VCaP (cell line): ENCODE data around the gene MGAT2.
"Not testable (repeated sequence)": the region's sequence is repeated elsewhere in the genome, so short reads cannot be mapped to it uniquely, and the experiment has no call there.

ENCODE experiments used
- H3K27ac ChIP-seq: fragments of 450-650 bp; 2 replicates; pipeline ENCODE4 v1.5.1; 2017
- CTCF ChIP-seq: fragments of 450-650 bp; conservative IDR thresholded peaks from 2 replicates; pipeline ENCODE4 v1.5.1; 2017; ENCODE audit warnings: mild to moderate bottlenecking, moderate library complexity

Gene MGAT2

DNA sequence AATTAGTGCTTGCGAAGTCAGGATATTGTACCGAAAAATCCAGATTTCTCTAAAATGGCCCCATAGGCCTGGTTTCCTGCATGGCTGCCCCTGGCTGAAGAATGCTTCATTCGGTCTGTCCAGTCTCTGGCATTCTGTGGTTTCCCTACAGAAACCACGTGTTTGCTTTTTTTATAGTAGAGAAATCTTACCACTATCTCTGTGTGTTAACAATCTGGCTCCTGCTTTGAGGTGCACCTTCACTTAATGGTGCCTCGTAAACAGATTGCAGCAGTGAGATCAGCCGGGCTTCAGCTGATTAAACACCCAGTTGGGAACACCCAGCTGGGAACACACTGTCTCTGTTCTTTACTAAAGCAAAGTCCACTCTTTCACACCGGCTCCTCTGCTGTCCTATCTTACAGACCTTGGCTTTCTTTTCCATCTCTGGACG lies 21.1 kb downstream of the MGAT2 start:
- no peak for TF ChIP-seq CTCF
- peak overlapping the region; percentile 78 for H3K27ac ChIP-seq

- H3K27ac ChIP-seq, result peak overlapping the region; percentile 78
Measured at GRCh38 chr14:49642163-49642562, 21.6 kb downstream of the MGAT2 start.

DNA sequence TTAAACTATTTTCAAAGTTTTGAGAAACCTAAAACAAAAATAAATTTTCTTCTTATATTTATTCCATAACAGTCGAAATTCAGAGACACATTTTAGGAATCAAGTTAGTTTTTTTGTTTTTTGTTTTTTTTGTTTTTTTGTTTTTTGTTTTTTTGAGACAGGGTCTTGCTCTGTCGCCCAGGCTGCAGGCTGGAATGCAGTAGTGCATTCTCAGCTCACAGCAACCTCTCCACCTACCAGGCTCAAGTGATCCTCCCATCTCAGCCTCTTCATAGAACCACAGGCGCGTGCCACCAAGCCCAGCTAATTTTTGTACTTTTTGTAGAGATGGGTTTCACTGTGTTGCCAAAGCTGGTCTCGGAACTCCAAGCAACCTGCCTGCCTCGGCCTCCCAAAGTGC lies 32.9 kb downstream of the MGAT2 start:
- TF ChIP-seq CTCF, result no peak
- no peak overlapping the region for H3K27ac ChIP-seq

More at GRCh38 chr14:49642163-49642562, 21.6 kb downstream of the MGAT2 start:
- TF ChIP-seq CTCF, result no peak

GRCh38 chr14:49654511-49654910 lies 33.9 kb downstream of the MGAT2 start:
- no peak for TF ChIP-seq CTCF
- no peak overlapping the region for H3K27ac ChIP-seq

- H3K27ac ChIP-seq, result not testable (repeated sequence)
Measured at GRCh38 chr14:49657500-49657899, 36.9 kb downstream of the MGAT2 start.

GRCh38 chr14:49659526-49660455 lies 39.2 kb downstream of the MGAT2 start:
- no peak overlapping the region for H3K27ac ChIP-seq
- TF ChIP-seq CTCF, result no peak

DNA sequence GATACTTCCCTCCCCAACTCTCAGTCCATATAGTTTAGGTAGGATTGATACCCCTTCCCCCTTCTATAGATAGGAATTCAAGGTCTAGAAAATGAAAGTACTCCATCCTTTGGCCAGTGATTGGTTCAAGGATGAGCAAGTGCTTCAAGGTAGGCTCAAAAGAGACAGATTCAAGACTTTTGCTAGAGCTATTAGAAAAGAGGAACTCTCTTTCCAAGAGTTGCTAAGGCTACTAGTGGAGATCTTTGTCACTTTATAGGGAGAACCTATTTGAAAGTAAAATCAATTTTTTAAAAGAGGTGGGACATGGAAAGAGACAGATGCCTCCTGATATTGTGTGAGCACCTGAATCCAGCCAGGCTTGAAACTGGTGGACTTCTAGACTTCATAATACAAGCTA lies 49.9 kb downstream of the MGAT2 start:
- TF ChIP-seq CTCF, result no peak

More for the DNA sequence above, 49.9 kb downstream of the MGAT2 start:
- no peak overlapping the region for H3K27ac ChIP-seq
